Natural killer cell (primary cell): ENCODE measurements around the gene AEN. TPM values are rescaled to one million over a fixed set of nuclear protein-coding genes. Genes with fewer than 3 reads are reported as not detected.

ENCODE experiments used
- ATAC-seq, 3 donors: fragments of 150-1000 bp in 2 of 3; fragments of 200-7000 bp in 1 of 3; cut with Tn5 transposase; 1 replicate in 1 of 3; 2 replicates in 2 of 3; pipeline ENCODE4 v1.10.0; 2021; ENCODE audit warnings: mild to moderate bottlenecking in 2 of 3, moderate library complexity in 2 of 3
- DNase-seq, 2 donors: peaks; one replicate each; pipeline versions ENCODE4 v3.0.0 to v3.0.0-alpha.2; 2013 to 2021; ENCODE audit warnings: mixed read lengths in 1 of 2
- H3K27ac ChIP-seq: one replicate; pipeline ENCODE4 v1.5.1; 2013; ENCODE audit warnings: mild to moderate bottlenecking, low read length
- H3K27me3 ChIP-seq: one replicate; pipeline ENCODE4 v1.6.1; 2013; ENCODE audit warnings: low read length; ENCODE audit not compliant: control insufficient read depth, insufficient read depth
- H3K36me3 ChIP-seq: one replicate; pipeline ENCODE4 v1.6.1; 2013; ENCODE audit warnings: low read length; ENCODE audit not compliant: control insufficient read depth, insufficient read depth
- H3K4me1 ChIP-seq: one replicate; pipeline ENCODE4 v1.6.1; 2013; ENCODE audit warnings: low read length; ENCODE audit not compliant: control insufficient read depth, insufficient read depth
- H3K4me3 ChIP-seq: one replicate; pipeline ENCODE4 v1.5.1; 2013; ENCODE audit warnings: low read length
- H3K9me3 ChIP-seq: one replicate; pipeline ENCODE4 v1.6.1; 2013; ENCODE audit warnings: low read length; ENCODE audit not compliant: control insufficient read depth, insufficient read depth
- H3K27ac Mint-ChIP-seq, 2 donors: one replicate each; pipeline ENCODE4 v1.8.0; 2022; ENCODE audit warnings: mild to moderate bottlenecking in 2 of 2, mixed read lengths in 2 of 2, moderate library complexity in 1 of 2
- H3K27me3 Mint-ChIP-seq, 2 donors: one replicate each; pipeline ENCODE4 v1.8.0; 2022; ENCODE audit warnings: low read depth in 2 of 2, mixed read lengths in 2 of 2
- H3K36me3 Mint-ChIP-seq: one replicate; pipeline ENCODE4 v1.8.0; 2022; ENCODE audit warnings: mixed read lengths
- H3K4me1 Mint-ChIP-seq, 2 donors: one replicate each; pipeline ENCODE4 v1.8.0; 2022; ENCODE audit warnings: mixed read lengths in 2 of 2
- H3K4me3 Mint-ChIP-seq: one replicate; pipeline ENCODE4 v1.8.0; 2022; ENCODE audit warnings: mild to moderate bottlenecking, moderate library complexity, mixed read lengths
- H3K9me3 Mint-ChIP-seq, 2 donors: one replicate each; pipeline ENCODE4 v1.8.0; 2022; ENCODE audit warnings: mixed read lengths in 2 of 2
- whole genome bisulfite sequencing: methylation state at CpG from one replicate; pipeline ENCODE4 v1.1.7; 2013; ENCODE audit warnings: missing lambda C conversion rate; ENCODE audit not compliant: insufficient coverage; 5-methylcytosine and 5-hydroxymethylcytosine counted together
- intact Hi-C: fragments of 100-400 bp; cut with micrococcal nuclease; formaldehyde crosslinking; loops from one replicate; pipeline ENCODE4 v1.14.2; 2022
- total RNA-seq, 4 donors: library from RNA; stranded (reverse); fragments of 120-200 nt in 1 of 4; gene quantifications; one replicate each; pipeline versions ENCODE4 v1.2.3 to v1.2.4, GENCODE V29; 2013 to 2022
- TF ChIP-seq, protein P1 (sequence below): fragments of 200-600 bp; IDR thresholded peaks from one replicate; pipeline ENCODE4 v1.8.0; 2022; ENCODE audit warnings: antibody characterized with exemption

The AEN gene, protein sequence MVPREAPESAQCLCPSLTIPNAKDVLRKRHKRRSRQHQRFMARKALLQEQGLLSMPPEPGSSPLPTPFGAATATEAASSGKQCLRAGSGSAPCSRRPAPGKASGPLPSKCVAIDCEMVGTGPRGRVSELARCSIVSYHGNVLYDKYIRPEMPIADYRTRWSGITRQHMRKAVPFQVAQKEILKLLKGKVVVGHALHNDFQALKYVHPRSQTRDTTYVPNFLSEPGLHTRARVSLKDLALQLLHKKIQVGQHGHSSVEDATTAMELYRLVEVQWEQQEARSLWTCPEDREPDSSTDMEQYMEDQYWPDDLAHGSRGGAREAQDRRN
- total RNA-seq = 10 to 100 TPM; 19.9 to 26.9 (median 20.9) TPM
- 25.1 TPM for total RNA-seq (2013)

DNA sequence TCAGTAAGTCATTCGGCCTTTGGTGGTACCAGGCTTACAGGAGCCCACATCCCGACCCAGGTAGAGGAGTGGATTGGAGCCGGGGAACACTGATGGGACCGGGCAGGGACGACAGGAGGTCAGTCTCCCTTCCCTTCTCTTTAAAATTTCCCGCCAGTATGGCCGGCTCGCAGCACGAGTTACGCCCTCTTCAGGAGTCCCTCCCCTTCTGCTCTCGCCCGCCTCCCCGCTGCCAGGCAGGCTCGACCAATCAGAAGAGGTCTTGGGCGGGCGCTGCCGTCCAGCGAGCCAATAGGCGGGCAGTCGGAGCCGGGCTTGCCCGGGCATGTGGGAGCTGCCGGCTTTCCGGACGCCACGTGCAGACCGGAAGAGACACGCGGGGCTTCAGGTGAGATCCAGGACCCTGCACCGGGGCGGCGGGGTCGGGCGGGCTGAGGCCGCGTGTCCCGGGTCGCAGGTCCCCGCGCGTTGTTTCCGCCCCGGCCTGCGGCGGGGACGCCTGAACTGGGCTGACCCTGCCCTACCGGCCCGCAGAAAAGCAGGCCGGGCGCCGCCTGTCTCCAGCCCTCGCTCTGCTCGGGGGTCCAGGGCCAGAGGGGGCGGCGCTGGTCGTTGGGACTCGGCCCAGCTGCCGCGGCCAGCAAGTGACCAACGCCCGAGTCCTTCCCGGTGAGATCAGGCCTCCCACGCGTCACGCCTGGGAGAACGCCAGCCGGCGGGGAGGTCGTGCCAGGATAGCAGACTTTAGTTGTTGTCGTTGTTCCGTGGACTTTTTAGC, at the start of gene AEN:
Gene AEN (plus strand): TSS at position 346 of the 778 bp plus-strand sequence. CDS start 4,870 bp downstream, outside the sequence.
- Mint-ChIP-seq H3K9me3 (no peaks in the 10 kb centered on the region), H3K36me3 (no peaks in the 10 kb centered on the region), H3K27ac (peak within 1 kb of the TSS; percentile 78 to 89), H3K4me3 (peak within 1 kb of the TSS; percentile 92), H3K4me1 (peaks cover 31 to 41% of the 10 kb centered on the region in 2 donors), H3K27me3 (peaks cover 13 to 27% of the 10 kb centered on the region in 2 donors)
- peak within 1 kb of the TSS; percentile 70 for H3K27ac ChIP-seq
- WGBS = under 1% methylated on average over 71 of the region's 71 CpGs
- H3K4me1 ChIP-seq = peaks cover 48% of the 10 kb centered on the region
- ATAC-seq = peak; percentile 95 to 98 (median 98)
- H3K27me3 ChIP-seq = no peaks in the 10 kb centered on the region
- H3K36me3 ChIP-seq = peaks cover 6% of the 10 kb centered on the region
- no peaks in the 10 kb centered on the region for H3K9me3 ChIP-seq
- TF ChIP-seq, protein P1, sequence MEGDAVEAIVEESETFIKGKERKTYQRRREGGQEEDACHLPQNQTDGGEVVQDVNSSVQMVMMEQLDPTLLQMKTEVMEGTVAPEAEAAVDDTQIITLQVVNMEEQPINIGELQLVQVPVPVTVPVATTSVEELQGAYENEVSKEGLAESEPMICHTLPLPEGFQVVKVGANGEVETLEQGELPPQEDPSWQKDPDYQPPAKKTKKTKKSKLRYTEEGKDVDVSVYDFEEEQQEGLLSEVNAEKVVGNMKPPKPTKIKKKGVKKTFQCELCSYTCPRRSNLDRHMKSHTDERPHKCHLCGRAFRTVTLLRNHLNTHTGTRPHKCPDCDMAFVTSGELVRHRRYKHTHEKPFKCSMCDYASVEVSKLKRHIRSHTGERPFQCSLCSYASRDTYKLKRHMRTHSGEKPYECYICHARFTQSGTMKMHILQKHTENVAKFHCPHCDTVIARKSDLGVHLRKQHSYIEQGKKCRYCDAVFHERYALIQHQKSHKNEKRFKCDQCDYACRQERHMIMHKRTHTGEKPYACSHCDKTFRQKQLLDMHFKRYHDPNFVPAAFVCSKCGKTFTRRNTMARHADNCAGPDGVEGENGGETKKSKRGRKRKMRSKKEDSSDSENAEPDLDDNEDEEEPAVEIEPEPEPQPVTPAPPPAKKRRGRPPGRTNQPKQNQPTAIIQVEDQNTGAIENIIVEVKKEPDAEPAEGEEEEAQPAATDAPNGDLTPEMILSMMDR = no peak
- peak within 1 kb of the TSS; percentile 58 for H3K4me3 ChIP-seq
- peak; percentile 96 for DNase-seq
- intact Hi-C loops = loop anchor here (5.0 kb wide), 2 partner anchors 286 to 396 kb away; no protein-coding TSS in a partner anchor

DNA sequence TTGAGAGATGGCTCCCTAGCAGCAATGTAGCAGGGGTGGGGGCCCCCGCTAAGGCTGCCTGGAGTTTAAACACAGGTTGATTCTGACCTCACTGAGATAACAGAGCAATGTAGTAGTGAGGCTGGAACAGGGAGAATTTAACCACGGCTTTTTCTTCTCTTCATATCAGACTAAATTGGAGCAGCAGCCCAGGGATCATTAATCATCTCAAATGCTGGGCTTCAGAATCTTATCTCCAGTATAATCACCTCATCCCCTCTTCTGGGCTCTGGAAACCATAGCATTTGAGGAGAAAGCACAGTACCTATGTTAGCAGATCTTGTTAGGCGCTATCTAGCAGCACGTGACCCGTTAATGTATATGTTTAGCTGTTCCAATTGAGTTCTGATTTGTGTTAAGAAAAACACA, 49.3 kb upstream of the AEN start:
- ATAC-seq (no peak), DNase-seq (no peak)
- no peak overlapping the region for H3K27ac Mint-ChIP-seq
- WGBS = 88% methylated on average over 5 of the region's 5 CpGs
- no peak overlapping the region for H3K4me3 ChIP-seq
- H3K4me1 ChIP-seq = no peaks in the 10 kb centered on the region
- H3K27me3 Mint-ChIP-seq = peaks cover 0 to 10% of the 10 kb centered on the region in 2 donors
- H3K36me3 Mint-ChIP-seq = no peaks in the 10 kb centered on the region
- H3K9me3 Mint-ChIP-seq = no peaks in the 10 kb centered on the region
- intact Hi-C loops = no loop called here
- no peak overlapping the region for H3K27ac ChIP-seq
- H3K36me3 ChIP-seq = no peaks in the 10 kb centered on the region
- H3K4me1 Mint-ChIP-seq = no peaks in the 10 kb centered on the region
- H3K9me3 ChIP-seq = no peaks in the 10 kb centered on the region
- no peak overlapping the region for H3K4me3 Mint-ChIP-seq
- H3K27me3 ChIP-seq = no peaks in the 10 kb centered on the region
- TF ChIP-seq, protein P1 = no peak

DNA sequence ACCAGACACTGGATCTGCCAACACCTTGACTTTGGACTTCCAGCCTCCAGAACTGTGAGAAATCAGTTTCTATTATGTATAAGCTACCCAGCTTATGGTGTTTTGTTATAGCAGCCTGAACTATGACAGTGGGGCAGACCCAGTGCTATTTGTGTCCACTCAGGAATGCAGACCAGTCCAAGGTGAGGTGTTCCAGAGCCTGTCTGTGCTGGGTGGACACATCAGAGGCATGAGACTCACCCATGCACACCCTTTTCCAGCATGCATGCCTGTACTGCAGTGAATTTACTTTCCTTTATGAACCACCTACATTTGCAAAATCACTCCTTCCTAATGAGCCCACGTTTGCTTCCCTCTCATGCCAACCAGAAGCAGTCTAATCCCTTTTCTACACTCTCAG, 47.1 kb upstream of the AEN start:
- Histone ChIP-seq H3K4me3 (no peak overlapping the region), H3K4me1 (no peaks in the 10 kb centered on the region), H3K27ac (no peak overlapping the region), H3K9me3 (no peaks in the 10 kb centered on the region), H3K36me3 (no peaks in the 10 kb centered on the region), H3K27me3 (no peaks in the 10 kb centered on the region)
- Mint-ChIP-seq H3K36me3 (no peaks in the 10 kb centered on the region), H3K4me3 (no peak overlapping the region), H3K27me3 (peaks cover 0 to 10% of the 10 kb centered on the region in 2 donors), H3K4me1 (no peaks in the 10 kb centered on the region), H3K9me3 (no peaks in the 10 kb centered on the region), H3K27ac (no peak overlapping the region)
- intact Hi-C loops = no loop called here
- no peak for DNase-seq
- ATAC-seq = no peak
- TF ChIP-seq, protein P1 = no peak
- WGBS = 70% methylated on average over 1 of the region's 1 CpG
